EL (cell line): Measurements from ENCODE around the gene TACR1.
A peak's percentile ranks its signal among the peaks of the same experiment; 100 is the strongest.
"Not testable (repeated sequence)": the region's sequence is repeated elsewhere in the genome, so short reads cannot be mapped to it uniquely, and the experiment has no call there.

Source experiments
- DNase-seq: peaks from one replicate; pipeline ENCODE4 v3.0.0-alpha.2; 2016

Gene TACR1

DNA sequence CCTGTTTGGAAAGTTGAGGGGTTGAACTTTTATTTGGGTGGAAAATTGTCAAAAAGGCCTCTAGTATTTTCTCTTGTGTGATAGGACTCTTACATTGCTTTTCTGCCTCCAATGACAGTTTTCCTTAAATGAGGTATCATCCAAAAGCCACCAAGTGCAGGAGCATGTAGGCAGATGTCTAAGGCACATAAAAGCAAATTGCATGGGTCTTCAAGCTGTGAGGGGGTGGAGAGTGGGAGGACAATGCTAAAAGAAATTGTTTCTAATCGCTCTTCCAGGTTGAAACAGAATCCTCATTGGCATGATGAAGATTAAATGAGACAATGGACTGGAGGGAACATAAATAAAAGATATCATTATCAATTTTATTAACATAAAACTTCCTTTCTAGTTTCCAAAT is 6.8 kb downstream of the TACR1 start:
- DNase-seq, result no peak

DNA sequence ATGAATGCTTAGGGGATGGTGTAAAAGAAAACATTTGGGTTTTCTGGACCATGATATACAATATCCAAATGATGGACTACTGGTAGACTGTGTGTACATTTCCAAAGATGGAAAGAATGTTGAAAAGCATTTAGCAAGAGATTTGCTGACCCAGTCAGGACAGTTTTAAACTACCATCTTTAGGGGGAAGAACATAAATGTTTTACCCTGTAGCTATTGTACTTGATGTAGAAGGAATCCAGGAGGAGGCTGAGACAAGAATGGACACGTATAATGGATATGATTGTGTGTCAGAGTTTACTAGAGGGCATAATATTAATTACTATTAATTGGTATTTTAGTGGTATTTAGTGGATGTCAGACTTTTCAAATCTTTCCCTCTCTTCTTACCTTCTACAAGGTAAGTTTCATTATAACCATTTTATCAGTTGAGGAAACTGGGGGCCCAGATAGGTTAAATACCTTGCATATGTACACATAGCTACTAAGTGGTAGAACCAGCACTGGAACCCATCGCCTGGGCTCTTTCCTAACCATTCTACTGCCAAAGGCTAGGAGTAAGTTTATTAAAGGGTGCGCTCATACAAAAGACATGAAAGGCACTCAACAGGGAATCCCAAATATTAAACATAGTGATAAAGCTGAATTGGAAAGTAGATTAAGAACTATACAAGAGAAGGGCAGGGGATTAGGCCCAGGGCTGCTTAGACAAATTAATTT is 8.9 kb downstream of the TACR1 start:
- DNase-seq, result no peak

DNA sequence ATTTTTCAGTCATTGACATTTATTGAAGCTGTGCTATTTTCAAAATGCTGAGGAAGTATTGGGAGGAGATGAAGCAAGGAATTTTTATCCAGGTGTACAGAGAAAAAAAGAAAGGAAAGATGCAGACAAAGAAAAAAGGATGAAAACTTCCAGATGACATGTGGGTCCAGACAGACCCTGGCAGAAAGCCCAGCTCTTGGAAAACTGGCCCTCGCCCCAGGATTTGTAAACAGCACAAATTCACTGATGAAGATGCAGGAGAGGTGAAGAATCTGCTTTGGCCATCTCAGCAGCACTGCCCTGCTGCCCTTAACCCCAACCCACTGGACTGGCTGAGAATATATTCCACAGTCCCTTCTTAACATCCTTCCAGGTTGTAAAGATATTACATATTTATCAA is 12.5 kb downstream of the TACR1 start:
- DNase-seq, result no peak

DNA sequence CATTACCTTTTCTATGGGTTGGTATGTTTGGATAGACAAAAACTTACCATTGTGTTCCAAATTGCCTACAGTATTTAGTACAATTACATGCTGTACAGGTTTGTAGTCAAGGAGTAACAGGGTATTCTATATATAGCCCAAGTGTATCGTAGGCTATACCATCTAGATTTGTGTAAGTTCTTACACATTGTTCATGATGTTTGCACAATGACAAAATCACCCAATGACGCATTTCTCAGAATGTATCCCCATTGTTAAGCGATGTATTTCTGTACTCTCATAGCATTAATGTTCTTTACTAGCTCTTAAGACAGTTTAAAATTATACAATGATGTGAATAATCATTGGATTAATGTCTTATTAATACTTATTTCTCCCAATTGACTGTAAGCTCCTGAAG is 16.7 kb downstream of the TACR1 start:
- DNase-seq, result no peak

DNA sequence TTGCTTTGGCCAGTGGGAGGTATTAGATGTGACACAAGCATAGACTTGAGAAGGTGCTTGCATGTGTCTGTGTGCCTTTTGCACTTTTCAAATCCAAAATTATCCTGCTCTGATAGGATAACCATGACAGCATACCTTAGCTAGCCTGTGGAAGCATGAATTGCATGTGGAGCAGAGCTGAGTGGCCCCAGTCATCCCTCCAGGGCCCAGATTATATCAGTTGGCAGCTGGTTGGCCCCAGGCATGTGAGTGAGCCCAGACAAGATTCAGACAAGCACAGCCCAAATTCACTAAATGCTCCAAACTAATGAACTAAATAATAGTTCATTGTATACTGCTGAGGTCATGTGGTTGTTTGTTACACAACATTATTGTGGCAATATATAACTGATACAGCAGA is 18.8 kb downstream of the TACR1 start:
- no peak for DNase-seq

DNA sequence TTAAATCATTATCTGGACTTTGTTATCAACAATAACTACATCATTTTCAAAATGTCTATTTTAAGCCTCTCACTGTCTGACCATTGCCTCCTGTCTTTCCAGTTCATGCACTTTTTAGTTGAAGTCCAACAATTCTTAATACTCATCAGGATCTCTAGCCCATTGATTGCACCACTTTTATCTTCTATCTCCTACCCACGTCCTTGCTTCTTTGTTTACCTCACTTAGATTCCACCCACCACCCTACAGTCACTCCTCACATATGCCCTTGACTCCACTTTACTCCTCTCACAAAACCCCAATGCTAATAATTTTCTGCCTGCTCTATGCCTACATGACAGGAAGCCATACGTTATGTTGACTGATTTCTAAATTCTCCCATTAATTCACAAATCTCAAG is 21.9 kb downstream of the TACR1 start:
- DNase-seq, result no peak

DNA sequence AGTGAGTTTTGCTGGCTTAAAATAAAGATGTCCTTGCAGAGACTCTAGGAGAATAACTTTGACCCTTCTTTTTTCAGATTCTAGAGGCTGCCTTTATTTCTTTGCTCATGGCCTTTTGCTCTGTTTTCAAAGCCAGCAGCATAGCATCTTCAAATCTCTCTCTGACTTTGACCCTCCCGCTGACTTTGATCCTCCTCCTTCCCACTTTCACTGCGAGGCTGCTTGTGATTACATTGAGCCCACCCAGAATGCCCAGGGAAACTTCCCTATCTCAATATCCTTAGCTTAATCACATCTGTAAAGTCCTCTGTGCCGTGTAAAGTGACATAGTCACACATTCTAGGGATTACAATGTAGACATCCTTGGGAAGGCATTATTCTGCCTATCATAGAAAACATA is 23.9 kb downstream of the TACR1 start:
- DNase-seq, result no peak

DNA sequence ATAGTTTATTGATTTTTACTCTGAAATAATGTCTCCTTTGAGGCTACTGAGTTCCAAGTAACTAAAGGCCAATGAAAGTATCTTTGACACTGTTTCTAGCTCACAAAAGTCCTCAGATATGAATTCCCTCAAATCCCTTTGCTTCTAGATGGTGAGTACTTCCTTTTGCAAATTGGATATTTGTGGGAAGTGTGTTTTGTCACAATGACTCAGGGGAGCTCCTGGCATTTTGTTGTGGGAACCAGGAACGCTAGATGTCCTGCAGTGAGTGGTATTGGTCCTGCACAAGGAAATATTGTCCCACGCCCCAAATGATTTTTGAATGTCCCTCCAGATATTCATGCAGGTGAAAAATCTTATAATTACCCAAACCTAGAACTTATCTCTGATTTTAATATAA is 24.3 kb downstream of the TACR1 start:
- DNase-seq, result no peak

DNA sequence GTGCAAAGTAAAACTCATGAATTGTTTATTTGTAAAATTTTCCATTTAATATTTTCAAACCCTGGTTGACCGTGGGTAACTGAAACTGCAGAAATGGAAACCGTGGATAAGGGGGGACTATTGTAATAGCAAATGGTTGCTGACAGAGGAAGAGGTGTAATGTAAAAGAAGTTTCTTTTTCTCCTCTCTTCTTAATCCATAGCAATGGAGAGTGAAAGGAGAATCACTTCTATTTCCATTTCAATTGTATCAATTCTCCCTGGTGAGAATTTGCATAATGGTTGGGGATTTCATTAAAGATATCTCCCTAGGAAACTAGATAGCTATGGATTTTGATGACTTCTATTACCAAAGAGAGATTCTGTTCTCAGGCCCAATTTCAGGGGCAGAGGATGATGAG is 24.8 kb downstream of the TACR1 start:
- DNase-seq, result no peak

DNA sequence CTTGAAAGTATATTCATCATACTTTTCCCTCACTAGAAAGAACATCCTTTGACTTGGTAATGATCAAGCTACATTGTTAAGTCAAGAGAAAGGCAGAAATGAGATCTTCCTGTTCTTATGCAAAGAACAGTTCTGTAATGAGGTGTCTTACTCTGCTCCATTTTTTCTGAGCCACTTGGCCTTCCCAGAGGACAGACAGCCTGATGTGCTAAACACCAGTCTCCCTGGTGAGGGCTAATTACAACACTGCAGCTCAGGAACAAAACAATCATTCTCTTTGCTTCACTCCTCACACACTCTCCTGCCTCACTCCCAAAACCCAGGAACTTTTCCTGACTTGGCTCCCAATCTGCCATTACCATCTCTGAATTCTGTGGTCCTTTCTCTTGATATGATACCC is 25.6 kb downstream of the TACR1 start:
- no peak for DNase-seq

DNA sequence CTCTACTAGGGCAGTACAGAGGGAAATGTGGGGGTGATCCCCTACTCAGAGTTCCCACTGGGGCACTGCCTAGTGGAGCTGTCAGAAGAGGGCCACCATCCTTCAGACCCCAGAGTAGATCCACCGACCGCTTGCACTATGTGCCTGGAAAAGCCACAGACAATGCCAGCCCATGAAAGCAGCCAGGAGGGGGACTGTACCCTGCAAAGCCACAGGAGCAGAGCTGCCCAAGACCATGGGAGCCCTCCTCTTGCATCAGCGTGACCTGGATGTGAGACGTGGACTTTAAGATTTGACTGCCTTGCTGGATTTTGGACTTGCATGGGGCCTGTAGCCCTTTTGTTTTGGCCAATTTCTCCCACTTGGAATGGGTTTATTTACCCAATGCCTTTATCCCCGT is 27.9 kb downstream of the TACR1 start:
- DNase-seq, result not testable (repeated sequence)

DNA sequence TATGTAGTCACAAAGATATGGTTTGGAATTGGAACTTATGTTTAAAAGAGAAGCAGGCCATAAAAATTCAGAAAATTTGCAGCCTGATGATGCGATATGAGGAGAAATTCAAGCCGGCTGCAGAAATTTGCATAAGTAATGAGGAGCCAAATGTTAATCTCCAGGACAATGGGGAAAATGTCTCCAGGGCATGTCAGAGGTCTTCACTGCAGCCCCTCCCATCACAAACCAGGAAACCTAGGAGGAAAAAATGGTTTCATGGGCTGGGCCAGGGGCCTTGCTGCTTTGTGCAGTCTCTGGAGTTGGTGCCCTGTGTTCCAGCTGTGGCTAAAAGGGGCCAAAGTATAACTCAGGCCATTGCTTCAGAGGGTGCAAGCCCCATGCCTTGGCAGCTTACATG is 28.4 kb downstream of the TACR1 start:
- no peak for DNase-seq

DNA sequence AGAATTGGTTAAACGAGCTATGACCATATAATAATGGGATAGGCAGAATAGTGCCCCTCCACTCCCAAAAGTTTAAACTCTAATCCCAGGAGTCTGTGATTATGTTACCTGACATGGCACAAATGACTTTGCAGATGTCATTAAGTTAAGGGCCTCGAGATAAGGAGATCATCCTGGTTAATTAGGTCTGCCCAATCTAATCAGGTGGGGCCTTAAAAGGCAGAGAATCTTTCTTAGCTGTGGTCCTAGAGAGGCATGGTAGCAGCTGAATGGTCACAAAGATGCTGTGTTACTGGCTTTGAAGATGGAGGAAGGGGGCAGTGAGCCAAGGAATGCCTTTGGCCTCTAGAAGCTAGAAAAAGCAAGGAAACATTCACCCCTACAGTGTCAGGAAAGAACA is 31.1 kb downstream of the TACR1 start:
- DNase-seq, result no peak

DNA sequence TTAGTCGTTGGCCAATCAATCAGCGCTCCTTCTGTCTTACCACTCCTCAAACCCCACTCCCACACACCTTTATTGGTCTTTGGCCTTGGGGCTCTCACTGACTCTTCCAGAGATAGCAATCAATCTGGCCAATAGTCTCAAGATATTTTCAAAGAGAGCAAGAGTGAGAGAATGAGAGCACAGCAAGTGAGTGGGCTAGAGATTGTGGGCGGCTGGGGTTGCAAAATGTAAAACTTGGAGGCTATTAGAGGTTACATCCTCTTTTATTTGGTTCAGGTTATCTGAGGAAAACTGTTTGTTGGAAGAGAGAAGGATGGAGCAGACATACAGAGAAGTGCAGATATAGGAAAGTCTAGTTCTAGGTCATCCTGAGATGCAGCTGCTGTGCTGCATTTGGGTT is 32.8 kb downstream of the TACR1 start:
- DNase-seq, result no peak

DNA sequence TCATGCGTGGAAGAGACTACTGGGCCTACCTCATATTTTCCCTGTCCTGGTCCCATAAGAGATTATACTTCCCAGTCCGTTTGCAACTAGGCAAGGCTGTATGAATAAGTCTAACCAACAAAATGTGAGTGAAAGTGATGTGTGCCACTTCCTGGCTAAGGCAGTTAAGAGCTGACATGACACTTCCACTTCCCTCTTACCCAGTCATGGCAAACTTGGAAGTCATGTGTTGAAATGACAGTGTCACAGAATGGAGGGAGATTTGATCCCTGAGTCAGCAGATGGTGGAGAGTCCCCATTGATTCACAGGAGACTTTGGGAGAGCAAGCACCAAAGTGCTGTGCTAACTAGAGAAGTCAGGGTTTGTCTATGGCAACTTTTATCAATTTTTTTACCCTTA is 36.4 kb downstream of the TACR1 start:
- DNase-seq, result no peak

DNA sequence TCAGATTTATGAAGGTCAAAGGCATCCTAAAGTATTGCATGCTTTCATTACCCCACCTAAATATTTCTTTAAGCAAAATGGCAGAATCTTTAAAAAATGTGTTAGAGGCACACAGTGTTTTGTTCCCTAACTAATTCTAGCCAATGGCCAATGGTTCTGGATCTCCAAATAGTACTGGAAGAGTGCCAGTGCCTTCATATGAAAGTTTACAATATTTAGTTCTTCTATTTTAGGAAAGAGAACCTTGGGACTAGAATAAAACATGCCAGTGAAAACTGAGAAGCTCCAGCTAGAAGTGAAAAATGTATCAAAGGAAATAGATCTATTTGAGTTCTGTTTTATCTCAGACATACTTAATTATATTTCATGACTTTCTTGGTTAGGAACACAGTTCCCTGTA is 37.1 kb downstream of the TACR1 start:
- no peak for DNase-seq

DNA sequence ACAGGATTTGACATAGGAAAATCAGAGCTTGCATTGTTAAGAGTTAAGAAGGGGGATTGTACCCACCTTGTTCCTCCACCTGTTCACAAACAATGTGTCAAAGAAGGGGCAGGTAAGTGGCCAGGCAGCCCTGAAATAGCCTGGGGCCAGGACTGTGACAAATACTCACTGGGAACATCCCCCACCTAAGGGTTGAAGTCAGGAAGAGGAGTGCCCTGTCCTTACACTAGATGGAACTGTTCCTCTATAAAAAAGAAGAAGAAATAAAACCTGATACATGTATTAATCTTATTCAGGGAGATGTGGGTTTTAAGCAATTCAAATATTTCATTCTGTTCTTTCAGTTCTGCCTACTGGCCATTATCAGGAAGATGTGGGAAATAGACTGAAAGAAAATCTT is 41.9 kb downstream of the TACR1 start:
- no peak for DNase-seq

DNA sequence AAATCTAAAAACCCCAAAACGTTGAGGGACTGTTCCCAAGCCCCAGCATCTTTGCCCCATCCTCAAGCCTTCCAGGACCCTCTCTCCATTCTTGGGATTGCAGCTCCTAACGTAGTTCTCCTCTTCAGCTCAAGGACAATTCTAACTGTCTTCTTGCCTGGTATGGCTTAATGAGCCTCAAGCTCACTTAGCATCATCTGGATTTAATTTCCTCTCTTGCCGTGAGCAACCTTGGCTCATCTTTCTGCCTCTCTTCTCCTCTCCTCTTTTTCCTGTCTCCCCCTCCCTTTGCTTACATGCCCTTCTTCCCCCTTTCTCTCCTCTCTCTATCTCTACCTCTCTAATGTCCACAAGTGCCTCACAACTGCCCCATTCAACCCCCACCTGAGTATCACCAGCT is 44.2 kb downstream of the TACR1 start:
- DNase-seq, result no peak

DNA sequence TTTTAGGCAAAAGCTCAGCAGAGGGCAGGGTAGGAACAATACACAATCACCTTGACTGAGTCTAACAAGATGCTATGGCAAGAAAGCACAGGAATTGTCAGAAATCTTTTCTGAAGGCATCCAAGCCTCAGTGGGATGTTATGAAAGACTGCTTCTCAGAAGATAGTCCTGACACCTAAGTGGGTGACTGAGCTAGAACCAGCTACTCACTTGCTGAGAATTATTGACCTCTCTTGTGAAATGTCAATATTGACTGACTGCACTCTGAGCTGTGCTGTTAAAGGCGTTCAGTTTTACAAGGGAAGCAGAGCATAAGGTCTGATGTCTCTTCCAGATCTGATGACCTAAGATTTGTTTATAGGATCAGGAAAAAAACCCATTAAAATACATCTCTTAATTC is 46.1 kb downstream of the TACR1 start:
- DNase-seq, result no peak

DNA sequence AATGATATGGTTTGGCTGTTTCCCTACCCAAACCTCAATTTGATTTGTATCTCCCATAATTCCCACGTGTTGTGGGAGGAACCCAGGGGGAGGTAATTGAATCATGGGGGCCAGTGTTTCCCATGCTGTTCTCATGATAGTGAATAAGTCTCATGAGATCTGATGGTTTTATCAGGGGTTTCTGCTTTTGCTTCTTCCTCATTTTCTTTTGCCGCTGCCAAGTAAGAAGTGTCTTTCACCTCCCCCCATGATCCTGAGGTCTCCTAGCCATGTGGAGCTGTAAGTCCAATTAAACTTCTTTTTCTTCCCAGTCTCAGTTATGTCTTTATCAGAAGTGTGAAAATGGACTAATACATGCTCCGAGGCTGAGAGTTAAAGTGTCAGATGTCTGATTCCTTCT is 47.1 kb downstream of the TACR1 start:
- DNase-seq, result not testable (repeated sequence)

DNA sequence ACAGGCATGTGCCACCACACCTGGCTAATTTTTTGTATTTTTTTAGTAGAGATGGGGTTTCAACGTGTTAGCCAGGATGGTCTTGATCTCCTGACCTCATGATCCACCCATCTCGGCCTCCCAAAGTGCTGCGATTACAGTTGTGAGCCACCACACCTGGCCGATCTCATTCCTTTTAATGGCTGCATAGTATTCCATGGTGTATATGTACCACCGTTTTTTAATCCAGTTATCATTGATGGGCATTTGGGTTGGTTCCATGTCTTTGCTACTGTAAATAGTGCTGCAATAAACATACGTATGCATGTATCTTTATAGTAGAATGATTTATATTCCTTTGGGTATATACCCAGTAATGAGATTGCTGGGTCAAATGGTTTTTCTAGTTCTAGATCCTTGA is 51.4 kb downstream of the TACR1 start:
- DNase-seq, result not testable (repeated sequence)

DNA sequence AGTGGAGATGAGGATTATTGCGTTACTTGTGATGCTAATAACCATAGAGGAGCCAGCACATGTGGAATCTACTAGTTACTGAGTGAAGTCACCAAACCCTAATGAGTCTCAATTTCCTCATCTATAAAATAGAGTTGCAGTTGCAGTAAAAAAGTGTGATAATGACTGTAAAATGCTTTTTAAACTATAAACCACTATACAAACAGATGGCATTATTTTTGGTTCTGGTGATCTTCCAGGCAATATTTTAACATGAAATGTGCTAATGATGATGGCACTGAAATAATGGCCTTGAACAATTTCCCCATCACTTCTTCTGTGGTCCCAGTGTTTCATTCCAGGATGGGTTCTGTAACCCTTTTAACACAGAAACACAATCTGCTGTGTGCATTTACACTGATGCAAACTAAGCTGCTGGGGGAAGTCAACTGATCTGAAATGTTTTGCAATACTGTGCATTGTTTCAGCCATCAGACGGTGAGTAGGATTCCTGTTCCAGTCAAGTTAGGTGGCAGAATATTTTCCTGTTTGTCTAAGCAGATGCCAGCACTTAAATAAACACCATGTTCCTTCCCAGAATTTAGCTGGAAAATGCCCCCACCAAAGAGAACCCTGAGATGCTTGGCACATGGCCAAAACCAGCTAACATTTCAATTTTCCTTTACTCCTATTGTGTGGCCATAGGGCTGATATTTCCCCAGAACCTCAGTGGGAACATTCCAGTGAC is 52.6 kb downstream of the TACR1 start:
- DNase-seq, result no peak

DNA sequence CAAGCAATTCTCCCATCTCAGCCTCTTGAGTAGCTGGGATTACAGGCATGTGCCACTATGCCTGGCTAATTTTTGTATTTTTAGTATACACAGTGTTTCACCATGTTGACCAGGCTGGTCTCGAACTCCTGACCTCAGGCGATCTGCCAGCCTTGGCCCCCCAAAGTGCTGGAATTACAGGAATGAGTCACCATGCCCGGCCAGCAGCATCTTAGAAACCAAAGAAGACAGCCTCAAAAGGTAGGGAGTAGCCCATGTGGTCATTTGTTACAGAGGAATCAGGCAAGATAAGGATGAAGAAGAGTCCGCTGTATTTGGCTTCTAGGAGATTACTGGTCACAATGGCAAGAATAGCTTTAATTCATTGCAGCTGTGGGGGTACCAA is 53.1 kb downstream of the TACR1 start:
- peak; percentile 32 for DNase-seq

DNA sequence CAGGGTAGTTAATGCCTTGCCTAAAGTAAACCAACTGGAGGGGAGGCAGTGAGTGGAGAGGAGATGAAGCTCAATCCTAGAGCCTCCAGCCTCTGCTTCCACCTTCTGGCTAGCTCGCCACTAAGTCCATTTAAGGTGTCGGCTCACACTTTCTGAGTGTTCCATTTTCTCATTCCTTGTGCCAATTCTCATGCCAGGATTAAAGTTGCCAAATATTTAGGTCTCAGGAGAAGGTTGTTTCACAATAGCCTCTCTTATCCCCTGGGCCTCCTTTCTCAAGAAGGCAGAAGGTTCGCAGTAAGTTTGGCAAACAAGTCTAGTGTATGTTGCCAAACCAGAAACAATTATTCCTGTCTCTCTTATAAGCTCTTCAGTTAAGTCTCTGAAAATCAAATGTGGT is 57.2 kb downstream of the TACR1 start:
- DNase-seq, result no peak

DNA sequence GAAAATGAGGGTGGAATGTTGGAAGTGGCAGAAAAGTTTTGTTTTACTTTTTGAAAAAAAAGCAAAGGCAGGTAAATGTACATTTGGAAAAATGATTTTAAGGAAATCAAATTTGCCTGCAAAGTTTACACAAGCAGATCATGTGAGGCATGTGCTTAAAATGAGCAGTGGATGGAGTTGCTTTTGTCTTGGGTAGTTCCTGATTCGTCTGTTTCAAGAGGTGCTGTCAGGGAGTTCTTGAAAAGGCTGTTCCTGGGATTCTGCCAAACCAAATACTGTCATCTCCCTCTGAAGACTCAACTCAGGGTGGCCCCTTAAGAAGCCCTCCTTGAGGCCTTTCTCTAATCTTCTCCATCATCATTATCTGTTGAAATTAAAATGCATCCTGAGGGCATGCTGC is 59.0 kb downstream of the TACR1 start:
- DNase-seq, result no peak
